ENCODE results near the gene AFTPH. TPM values are rescaled to one million over a fixed set of nuclear protein-coding genes. Genes with fewer than 3 reads are reported as not detected.
A peak's percentile ranks its signal among the peaks of the same experiment; 100 is the strongest.

AFTPH gene
- total RNA-seq, 1 experiment from 2014 or later = 39.4 TPM

GRCh38 chr2:64586883-64587481 is 62.9 kb downstream of the AFTPH start:
- DNase-seq (ENCODE audit: extremely low read depth, low read depth) = peak; percentile 60

GRCh38 chr2:64587561-64587960 is 63.4 kb downstream of the AFTPH start:
- DNase-seq (ENCODE audit: extremely low read depth, low read depth) = no peak

- DNase-seq (ENCODE audit: extremely low read depth, low read depth) = no peak
Measured at GRCh38 chr2:64591188-64591587, 67.1 kb downstream of the AFTPH start.

- DNase-seq (ENCODE audit: extremely low read depth, low read depth) = no peak
Measured at GRCh38 chr2:64593035-64593655, 69.0 kb downstream of the AFTPH start.

- DNase-seq (ENCODE audit: extremely low read depth, low read depth) = no peak
Measured at GRCh38 chr2:64594226-64594989, 70.3 kb downstream of the AFTPH start.

- DNase-seq (ENCODE audit: extremely low read depth, low read depth) = peak; percentile 40
Measured at GRCh38 chr2:64595397-64596176, 71.5 kb downstream of the AFTPH start.

- no peak for DNase-seq (ENCODE audit: extremely low read depth, low read depth)
Measured at GRCh38 chr2:64598226-64598625, 74.1 kb downstream of the AFTPH start.

GRCh38 chr2:64599469-64599868 is 75.3 kb downstream of the AFTPH start:
- DNase-seq (ENCODE audit: extremely low read depth, low read depth) = no peak

GRCh38 chr2:64601034-64601754 is 77.1 kb downstream of the AFTPH start:
- no peak for DNase-seq (ENCODE audit: extremely low read depth, low read depth)

GRCh38 chr2:64601785-64602391 is 77.8 kb downstream of the AFTPH start:
- DNase-seq (ENCODE audit: extremely low read depth, low read depth) = no peak

GRCh38 chr2:64602436-64602835 is 78.3 kb downstream of the AFTPH start:
- DNase-seq (ENCODE audit: extremely low read depth, low read depth) = no peak

- DNase-seq (ENCODE audit: extremely low read depth, low read depth) = no peak
Measured at GRCh38 chr2:64604155-64604554, 80.0 kb downstream of the AFTPH start.

GRCh38 chr2:64605026-64605471 is 80.9 kb downstream of the AFTPH start:
- no peak for DNase-seq (ENCODE audit: extremely low read depth, low read depth)

GRCh38 chr2:64605991-64606478 is 81.9 kb downstream of the AFTPH start:
- no peak for DNase-seq (ENCODE audit: extremely low read depth, low read depth)

GRCh38 chr2:64606479-64607363 is 82.6 kb downstream of the AFTPH start:
- no peak for DNase-seq (ENCODE audit: extremely low read depth, low read depth)

- DNase-seq (ENCODE audit: extremely low read depth, low read depth) = no peak
Measured at GRCh38 chr2:64607381-64608304, 83.5 kb downstream of the AFTPH start.

GRCh38 chr2:64608867-64609226 is 84.7 kb downstream of the AFTPH start:
- no peak for DNase-seq (ENCODE audit: extremely low read depth, low read depth)
